A549 (cell line): ENCODE data around the gene UTP3.

ENCODE experiments used
- TF ChIP-seq, protein P1 (sequence below): fragments of 200-600 bp; sonication (generic); IDR thresholded peaks from 2 replicates; pipeline ENCODE4 v1.6.1; 2016; ENCODE audit warnings: antibody characterized with exemption, mild to moderate bottlenecking, moderate library complexity
- TF ChIP-seq, protein P2 (sequence below): fragments of >200 bp; sonication (Bioruptor Twin); formaldehyde crosslinking; IDR thresholded peaks from 3 replicates; pipeline ENCODE4 v1.5.1; 2016

DNA sequence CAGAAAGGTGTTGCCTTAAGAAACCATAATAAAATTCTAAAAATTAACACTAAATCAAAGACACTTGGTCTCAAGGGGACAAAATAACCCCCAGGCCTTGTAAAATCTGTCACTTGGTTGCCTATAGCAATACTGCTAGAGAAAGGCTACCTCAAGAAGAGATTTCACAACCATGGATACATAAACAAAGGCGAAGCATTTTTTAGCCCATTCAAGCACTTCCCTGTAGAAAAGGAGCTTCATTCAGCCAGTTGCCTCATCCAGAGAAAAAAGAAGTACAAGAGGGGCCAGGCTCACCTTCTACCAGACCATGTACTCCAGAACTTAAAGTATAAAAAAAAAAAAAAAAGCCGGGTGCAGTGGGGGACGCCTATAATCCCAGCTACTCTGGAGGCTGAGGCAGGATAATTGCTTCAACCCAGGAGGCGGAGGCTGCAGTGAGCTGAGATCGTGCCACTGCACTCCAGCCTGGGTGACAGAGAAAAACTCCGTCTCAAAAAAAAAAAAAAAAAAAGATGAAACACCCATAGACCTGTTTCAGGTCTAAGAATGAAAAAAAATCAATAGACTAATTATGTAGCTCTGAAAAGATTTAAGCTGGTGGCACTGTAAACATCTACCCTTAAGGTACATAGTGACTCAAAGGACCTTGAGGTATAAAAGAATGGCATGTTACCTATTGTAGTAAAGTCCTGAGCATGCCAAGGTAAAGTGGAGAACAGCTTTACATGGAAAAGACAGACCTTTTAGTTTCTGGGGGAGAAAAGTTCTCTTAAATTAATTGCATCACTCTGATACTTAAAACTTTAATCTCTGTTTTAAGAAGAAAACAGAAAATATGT lies 51.4 kb downstream of the UTP3 start:
- TF ChIP-seq, protein P1, sequence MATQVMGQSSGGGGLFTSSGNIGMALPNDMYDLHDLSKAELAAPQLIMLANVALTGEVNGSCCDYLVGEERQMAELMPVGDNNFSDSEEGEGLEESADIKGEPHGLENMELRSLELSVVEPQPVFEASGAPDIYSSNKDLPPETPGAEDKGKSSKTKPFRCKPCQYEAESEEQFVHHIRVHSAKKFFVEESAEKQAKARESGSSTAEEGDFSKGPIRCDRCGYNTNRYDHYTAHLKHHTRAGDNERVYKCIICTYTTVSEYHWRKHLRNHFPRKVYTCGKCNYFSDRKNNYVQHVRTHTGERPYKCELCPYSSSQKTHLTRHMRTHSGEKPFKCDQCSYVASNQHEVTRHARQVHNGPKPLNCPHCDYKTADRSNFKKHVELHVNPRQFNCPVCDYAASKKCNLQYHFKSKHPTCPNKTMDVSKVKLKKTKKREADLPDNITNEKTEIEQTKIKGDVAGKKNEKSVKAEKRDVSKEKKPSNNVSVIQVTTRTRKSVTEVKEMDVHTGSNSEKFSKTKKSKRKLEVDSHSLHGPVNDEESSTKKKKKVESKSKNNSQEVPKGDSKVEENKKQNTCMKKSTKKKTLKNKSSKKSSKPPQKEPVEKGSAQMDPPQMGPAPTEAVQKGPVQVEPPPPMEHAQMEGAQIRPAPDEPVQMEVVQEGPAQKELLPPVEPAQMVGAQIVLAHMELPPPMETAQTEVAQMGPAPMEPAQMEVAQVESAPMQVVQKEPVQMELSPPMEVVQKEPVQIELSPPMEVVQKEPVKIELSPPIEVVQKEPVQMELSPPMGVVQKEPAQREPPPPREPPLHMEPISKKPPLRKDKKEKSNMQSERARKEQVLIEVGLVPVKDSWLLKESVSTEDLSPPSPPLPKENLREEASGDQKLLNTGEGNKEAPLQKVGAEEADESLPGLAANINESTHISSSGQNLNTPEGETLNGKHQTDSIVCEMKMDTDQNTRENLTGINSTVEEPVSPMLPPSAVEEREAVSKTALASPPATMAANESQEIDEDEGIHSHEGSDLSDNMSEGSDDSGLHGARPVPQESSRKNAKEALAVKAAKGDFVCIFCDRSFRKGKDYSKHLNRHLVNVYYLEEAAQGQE, result no peak
- TF ChIP-seq, protein P2, sequence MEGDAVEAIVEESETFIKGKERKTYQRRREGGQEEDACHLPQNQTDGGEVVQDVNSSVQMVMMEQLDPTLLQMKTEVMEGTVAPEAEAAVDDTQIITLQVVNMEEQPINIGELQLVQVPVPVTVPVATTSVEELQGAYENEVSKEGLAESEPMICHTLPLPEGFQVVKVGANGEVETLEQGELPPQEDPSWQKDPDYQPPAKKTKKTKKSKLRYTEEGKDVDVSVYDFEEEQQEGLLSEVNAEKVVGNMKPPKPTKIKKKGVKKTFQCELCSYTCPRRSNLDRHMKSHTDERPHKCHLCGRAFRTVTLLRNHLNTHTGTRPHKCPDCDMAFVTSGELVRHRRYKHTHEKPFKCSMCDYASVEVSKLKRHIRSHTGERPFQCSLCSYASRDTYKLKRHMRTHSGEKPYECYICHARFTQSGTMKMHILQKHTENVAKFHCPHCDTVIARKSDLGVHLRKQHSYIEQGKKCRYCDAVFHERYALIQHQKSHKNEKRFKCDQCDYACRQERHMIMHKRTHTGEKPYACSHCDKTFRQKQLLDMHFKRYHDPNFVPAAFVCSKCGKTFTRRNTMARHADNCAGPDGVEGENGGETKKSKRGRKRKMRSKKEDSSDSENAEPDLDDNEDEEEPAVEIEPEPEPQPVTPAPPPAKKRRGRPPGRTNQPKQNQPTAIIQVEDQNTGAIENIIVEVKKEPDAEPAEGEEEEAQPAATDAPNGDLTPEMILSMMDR, result no peak
